GM19452 (cell line): ENCODE data around the gene PRR29.
"Not testable (repeated sequence)": the region's sequence is repeated elsewhere in the genome, so short reads cannot be mapped to it uniquely, and the experiment has no call there.

Source experiments
- ATAC-seq: cut with Tn5 transposase; IDR thresholded peaks from one replicate; pipeline ENCODE4 v1.9.1; 2021; ENCODE audit not compliant: unreplicated experiment

Gene PRR29

DNA sequence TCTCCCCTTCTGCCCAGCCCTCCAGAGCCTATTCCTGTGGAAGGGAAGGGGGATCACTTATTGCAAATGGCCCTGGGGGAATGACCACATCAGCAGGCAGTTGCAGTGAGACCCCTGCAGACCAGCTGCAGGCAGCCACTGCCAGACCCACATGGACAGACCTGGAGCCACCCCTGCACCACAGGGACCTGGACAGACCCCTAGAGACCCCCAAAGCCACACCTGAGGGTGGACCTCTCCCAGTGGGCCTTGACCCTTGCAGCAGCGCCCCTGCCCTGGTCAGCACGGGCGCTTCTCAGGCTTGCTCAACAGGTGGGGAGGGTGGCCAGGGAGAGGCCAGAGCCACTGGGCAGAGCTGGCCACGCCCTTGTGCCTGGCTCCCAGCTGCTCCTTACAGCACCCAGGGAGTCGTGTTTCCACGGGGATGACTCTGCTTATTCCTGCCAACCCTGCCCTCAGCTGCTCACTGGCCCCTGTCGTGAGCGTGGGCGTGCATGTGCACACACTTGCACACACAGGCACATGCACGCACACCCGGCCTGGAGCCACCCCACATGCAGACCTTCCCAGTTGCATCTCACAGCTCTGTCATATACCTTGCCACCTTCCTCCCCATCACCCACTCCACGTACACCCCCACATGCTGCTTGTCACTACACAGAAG, 24.1 kb upstream of the PRR29 start:
- no peak for ATAC-seq

DNA sequence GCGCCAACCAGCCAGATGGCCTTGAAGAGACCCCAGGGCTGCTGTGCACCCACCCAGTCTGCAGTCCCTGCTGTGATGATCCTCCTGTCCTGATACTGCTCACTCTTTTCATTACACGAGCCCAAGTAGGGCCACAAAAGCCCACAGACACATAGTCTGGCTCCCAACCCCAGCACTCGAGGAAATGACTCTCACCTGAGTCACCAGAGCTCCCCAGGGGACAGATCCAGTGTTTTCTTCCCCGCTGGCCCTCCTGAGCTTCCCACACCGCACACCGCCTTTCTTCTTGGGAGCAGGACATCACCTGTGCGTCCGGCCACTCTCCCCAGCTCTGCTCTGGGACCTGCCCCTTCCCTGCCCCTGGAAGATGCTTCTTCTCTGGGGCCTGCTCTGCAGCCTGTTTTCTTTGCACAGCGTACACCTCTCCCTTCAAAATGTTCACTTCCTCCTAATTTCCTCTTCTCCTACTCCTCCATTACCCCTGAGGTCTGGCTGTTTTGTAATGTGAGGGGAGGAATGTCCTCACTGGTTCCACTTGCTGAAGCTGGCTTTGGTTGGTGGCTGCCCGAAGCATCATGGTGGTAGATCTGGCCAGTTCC, 23.5 kb upstream of the PRR29 start:
- no peak for ATAC-seq

DNA sequence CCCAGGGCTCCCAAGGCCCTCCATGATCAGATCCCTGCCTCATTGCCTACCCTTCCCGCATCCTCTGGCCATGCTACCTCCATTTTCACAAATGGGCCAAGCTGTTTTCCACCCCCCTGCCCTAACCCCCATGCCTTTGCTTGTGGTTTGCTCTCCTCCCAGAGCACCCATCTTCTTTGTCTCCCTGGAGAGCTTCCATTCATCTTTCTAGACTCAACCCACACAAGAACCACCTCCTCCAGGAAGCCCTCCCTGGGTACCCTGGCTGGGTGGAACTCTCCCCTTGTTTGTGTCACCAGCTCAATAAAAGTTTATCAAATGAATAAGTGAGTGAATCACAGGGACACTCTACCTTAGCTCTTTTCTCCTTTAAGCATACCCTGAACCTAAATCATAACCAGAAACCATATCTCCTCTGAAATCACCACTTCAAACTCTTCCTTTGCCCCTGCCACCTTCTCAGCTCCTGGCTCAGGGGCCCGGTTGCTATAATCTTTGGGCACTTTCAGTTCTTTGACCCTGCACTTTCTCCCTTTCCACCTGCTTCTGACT, 22.5 kb upstream of the PRR29 start:
- no peak for ATAC-seq

DNA sequence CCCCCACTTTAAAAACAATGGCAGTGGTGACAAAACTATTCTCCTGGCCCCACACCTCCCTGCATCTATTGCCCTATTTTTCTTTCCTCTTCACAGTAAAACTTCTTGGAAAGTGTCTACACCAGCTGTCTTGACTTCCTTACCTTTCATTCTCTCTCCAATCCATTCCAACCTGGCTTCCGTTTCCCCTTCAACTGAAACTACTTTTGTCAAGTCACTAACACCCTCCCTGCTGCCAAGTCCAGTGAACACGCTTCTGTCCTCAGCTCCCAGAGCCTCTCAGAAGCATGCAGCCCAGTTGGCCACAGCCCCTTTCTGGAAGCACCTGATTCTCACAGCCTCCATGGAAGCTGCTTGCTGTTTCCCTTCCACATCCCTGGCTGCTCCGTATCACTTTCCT, 21.4 kb upstream of the PRR29 start:
- ATAC-seq: no peak

DNA sequence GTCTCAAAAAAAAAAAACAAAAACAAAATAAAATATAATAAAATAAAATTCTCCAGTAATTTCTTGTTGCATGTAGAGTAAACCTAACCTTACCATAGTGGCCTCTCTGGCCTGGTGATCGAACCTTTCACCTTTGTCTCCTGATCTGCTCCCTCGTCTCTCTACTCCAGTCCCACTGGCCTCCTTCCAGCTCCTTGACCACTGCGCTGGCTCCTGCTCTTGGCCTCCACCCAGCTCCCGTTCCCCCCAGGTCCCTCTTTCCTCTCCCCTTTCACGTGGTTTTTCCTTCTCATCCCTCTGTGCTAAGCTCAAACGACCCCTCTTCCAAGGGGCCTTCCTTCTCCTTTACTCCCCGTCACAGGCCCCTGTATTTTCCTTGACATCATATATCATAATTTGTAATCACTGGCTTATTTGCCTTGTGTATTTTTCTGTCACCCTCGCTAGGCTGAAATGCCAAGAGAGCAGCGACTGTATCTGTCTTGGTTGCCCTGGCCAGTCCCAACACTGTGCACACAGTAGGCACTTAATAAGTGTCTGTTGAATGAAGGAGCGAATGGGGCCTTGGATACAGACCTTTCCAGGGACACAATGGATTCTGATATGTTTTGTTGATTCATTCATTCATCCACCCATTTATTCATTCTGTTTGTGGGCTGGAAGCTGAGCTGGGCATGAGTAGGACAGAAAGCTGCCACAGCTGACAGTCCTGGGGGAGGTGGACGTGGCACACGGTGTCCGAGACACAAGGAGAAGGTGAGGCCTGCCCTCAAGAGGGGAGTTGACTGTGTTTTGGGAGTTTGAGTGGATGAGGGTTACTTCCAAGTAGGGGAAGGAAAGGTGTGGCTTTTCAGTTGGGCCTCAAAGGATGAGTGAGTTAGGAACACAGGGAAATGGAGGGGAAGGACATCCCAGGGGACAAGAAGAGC, 19.6 kb upstream of the PRR29 start:
- no peak for ATAC-seq

DNA sequence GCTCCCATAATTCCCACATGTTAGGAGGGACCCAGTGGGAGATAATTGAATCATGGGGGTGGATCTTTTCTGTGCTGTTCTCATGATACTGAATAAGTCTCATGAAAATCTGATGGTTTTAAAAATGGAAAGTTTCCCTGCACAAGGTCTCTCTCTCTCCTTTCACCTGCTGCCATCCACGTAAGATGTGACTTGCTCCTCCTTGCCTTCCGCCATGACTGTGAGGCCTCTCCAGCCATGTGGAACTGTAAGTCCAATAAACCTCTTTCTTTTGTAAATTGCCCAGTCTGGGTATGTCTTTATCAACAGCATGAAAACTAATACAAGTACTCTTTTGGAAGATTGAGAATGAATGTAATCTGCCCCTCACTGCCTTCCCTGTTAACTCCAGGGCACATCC, 15.5 kb upstream of the PRR29 start:
- ATAC-seq: not testable (repeated sequence)

DNA sequence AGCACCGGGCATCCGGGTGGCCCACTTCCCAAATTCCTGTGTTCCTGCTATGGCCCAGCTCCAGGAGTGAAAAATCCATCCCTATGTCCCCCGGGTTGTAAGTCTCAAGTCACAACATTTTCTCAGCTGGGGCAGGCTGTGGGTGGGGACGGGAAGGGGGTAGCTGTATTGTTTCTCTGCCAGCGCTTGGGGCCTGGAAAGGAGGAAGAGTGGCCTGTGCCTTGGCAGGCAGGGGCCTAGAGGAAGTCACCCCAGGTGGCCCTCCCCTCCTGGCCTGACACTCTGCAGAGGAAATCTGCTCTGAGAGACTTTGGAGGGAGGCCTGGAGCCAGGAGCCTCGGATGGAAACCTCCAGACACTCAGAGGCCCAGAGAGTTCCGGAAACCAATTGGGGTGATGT, 14.8 kb upstream of the PRR29 start:
- no peak for ATAC-seq

DNA sequence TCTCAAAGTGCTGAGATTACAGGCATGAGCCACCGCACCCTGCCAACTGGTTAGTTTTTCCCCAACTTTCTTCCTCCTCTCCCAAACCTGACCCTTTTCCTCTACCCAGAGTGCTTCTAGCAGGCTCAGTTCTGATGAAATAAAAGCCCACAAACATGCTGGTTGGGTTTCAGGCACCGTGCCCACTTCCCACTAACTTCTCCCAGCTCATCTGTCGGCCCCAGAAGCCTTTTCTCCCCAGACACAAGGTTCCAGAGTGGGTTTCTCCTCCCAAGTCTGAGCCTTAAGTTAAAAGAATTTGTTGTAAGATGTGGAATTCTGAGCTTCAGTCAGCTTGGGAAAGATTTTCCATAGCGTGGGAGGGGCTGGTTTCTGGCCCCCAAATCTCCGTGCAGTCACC, 13.9 kb upstream of the PRR29 start:
- ATAC-seq: no peak

DNA sequence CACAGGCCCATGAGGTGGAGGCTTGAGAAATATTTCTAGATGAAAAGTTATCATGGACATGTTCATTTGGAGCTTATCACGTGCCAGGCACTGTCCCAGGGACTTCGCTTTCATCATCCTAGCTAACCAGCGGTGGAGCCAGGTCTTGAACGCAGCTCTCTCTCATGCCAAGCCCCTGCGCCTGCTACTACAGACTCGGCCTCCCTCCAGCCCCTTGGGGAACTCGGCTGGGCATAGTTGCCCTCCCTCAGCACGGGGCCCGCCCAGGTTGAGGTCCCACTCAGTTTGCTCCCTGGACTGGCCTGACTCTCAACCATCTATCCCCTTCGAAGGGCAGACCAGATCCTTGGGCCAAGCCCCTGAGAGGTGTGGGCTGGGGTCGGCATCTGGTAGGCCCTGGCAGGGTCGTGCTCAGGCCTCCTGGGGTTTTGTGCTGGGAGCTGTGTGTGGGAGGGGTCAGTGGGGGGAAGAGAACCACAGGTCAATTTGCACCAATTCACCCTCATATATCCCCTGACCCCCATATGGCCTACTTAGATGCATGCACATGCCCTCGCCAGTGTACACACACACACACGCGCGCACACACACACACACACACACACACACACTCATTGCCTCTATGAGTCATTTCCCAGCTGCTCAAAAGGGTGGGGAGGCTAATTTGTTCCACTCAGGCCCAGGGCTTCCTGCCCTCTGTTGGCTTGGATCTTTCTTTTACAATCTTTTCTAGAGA, 13.3 kb upstream of the PRR29 start:
- ATAC-seq: no peak

DNA sequence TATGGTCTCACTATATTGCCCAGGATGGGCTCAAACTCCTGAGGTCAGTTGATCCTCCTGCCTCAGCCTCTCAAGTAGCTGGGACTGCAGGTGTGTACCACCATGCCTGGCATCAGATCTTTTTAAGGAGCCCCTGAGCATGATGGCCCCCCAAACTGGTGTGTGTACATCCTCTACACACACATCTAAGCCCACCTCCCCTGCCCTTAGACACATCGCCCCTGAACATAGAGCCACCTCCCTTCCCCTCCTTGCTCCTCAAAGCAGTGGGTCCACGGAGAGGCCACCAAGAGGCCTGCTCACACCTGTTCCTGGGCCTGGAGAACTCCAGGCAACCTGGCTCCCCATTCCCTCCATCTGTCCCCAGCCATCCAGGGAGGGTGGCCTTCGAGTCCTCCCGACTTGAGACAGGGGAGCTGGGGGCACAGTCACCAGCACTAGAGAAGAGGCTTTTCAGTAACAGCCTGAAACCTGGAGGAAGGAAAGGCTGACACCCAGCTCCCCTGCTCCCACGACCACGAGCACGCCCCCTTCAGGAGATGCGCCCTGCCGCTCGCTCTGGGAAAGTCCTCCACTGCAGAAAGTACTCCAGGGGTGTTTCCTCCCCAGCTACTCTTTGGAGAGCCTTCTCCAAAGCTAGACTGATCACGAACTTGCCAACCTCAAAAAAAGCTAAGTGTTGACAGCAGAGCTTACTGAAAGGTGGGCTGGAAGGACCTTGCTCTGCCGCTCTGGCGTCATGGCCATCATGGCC, 12.6 kb upstream of the PRR29 start:
- no peak for ATAC-seq

DNA sequence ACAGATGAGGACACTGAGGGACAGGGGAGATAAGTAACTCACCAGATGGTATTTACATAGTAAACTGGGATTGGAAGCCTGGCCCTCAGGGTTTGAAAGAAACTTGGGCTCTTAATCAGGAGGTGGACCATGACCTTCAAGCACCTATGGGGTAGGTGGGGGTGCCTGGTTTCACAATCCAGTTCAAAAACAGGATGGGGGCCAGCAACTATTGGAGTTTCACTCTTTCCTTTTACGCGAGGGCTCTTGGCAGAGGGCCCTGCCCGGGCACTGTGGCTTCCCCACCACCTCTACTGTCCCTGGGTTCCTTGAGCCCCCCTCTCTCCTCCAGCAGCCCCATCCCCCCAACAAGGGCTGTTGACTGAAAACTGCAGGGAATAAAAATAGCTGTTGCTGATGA, 11.3 kb upstream of the PRR29 start:
- no peak for ATAC-seq

DNA sequence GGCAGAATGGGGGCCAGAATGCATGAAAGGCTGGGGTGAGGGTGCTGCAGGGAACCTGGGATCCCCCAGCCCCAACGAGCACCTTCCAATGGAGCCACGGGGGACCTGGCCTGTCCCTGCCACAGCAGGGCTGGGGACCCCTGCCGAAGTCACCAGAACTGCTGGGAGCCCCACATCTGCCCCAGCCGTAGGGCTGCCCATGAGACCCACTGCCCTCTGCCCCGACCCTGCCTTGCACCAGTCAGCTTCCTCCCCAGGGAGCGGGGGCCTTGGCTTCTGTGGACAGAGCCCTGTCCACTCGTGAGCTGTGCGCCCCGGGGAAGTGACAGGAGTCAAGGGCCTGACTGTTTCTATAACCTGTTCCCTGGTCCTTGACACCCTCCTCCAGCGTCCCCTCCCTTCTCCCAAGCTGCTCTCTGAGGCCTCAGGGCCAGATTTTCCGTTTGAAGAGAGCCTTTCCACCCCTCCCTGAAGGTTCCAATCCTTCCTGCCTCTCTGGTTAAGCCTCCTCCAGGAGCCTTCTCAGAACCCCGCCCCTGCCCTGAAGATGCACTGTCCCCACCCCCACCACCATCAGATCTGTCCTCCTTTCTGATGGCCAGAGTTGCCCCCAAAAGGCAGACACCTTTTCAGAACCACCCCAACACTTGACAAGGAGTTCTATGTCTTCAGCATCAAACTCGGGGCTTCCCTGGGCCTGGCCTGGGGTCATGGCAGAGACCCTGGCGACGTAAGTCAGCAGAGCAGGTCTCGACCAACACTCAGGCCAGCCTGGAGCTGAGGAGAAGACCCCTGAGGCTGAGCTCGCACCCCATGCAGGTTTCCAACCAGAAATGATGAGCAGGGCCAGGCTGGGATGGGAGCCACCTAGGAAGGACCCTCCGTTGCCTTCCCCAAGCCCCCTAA, 10.7 kb upstream of the PRR29 start:
- no peak for ATAC-seq

DNA sequence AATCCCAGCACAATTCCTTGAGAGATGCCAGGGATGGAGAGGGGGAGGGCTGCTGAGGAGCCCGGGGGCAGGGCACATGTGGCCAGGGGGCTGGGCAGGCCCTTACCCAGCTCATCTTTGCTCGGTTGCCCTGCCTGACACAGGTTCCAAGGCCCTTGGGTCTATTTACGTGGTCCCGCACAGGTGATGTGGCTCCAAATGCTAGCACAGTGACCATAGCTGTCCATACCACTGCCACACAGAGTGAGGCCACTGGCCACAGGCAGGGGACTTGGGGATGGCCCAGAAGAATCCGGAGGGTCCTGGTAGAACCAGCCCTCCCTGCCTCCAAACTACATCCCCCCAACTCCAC, 10.0 kb upstream of the PRR29 start:
- ATAC-seq: no peak

DNA sequence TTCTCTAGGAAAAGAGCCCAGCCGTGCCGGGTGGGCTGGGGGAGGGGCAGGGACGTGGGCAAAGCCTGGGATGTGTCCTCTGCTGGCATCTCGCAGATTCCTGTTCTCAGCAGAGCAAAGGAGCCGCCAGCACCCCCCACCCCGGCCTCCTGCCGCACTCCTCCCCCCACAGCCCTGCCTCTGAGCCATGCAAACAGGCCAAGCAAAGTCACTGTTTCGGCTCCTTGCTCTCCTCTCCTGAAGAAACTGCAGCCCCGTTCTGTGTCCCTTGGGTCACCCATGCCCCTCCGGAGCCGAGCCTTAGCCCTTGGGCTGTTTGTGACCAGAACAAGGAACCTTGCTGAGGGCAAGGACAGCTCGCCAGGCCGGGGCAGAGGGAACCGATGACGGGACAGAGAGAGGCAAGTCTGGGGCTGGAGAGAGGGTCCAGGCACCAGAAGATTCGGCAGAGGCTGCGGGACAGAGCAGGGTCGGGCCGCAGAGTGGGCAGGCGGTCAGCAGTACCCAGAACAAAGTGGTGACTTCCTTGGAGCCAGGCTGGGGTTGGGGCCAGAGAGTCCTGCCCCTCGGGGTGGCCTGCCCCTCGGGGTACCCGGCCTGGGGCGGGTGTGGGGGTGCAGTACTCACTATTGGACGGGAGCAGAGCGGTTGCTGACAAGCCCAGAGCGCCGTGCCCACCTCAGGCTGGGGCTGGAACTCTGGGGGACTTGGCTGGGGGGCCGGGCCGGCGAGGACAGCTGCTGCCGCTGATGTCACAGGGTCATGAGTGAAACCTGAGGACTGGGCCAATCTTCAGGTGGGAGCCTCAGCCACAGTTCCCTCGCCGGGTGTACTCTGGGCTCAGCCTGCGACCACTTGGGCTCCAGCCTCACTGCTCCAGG, 9.2 kb upstream of the PRR29 start:
- ATAC-seq: no peak

DNA sequence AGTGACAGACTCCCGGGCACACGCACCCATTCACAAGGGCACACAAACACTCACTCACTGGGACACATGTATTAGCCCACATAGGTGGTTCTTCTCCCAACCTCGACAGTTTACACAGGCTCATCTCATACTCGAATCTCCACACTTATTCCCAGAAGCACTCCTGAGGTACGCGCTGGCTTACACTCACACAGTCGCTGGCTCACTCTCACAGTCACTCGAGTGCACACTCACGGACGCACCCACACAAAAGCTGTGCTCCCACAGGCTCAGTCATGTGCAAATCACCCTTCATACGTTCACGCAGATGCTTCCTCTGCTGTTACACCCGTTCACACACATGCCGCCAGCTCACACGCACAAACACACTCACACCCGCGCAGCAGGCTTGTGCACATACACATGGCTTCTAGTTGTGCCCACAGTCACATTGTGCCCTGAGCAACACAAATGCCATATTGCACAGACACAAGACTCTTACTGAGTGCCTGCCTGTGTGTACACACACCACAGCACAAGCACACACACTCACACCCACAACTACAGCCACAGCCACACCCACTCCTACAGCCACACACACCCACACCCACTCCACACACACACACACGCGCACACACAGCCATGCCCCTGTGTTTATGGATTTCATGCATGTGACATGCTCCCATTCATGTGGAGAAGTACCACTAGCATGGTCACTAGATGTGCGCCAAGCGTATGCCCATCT, 8.4 kb upstream of the PRR29 start:
- ATAC-seq: no peak

DNA sequence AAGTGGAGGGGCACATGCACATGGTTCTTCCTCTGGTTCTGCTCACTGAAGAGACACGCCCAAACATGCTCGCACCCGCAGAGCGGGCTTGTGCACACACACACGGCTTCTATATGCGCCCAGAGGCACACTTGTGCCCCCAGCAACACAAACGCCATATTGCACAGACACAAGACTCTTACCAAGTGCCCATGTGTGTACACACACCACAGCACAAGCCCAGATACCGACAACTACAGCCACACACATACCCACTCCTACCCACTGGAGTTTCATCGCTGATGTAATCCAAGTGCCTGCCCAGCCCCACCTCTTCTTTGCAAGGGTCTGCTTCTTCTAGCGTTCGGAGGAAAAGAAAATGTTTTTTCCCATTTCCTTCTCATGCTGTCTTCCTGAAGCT, 6.5 kb upstream of the PRR29 start:
- ATAC-seq: no peak

DNA sequence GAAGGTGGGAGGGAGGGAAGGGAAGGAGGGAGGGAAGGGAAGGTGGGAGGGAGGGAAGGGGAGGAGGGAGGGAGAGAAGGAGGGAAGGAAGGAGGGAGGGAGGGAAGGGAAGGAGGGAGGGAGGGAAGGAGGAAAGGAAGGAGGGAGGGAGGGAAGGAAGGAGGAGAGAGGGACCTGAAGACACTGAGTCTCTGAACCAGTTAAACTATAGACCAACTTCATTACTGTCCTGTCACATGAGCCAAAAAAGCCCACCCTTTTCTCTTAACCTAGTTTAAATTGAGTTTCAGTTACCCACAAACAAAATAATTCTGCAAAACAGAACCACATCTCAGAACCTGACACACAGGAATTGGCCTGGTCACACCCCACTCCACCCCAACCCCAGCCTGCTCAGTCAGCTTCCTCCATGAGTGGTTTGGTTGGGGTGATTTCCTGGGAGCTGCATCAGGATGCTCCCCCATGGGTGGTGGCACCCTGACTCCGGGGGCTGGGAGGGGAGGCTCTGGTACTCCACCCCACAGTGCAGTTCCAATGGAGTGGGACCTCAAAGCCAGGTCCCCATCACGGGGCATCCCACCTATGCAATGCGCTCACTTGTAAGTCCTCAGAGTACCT, 4.7 kb upstream of the PRR29 start:
- no peak for ATAC-seq
